Stimulated activated naive B cell treated with anti-CD40 and anti-IgM and Interleukin-4, amounts not matched to agents 10 μg/mL and 1 μg/mL and 100 μg/mL, for 72 hours (primary cell): Measurements from ENCODE around the gene HOXC11.
A peak's percentile ranks its signal among the peaks of the same experiment; 100 is the strongest.

ENCODE experiments used
- ATAC-seq, 2 donors: fragments of 150-1000 bp; cut with Tn5 transposase; replicated peaks; 2 replicates each; pipeline ENCODE4 v1.10.0; 2021; ENCODE audit warnings: moderate library complexity in 1 of 2
- DNase-seq: peaks from one replicate; pipeline ENCODE4 v3.0.0; 2021
- H3K27ac Mint-ChIP-seq: one replicate; pipeline ENCODE4 v1.8.0; 2022; ENCODE audit warnings: mild to moderate bottlenecking, mixed read lengths
- H3K27me3 Mint-ChIP-seq, 2 donors: one replicate each; pipeline ENCODE4 v1.8.0; 2022; ENCODE audit warnings: mixed read lengths in 2 of 2
- H3K36me3 Mint-ChIP-seq, 2 donors: one replicate each; pipeline ENCODE4 v1.8.0; 2022; ENCODE audit warnings: mixed read lengths in 2 of 2, mild to moderate bottlenecking in 1 of 2
- H3K4me1 Mint-ChIP-seq, 2 donors: one replicate each; pipeline ENCODE4 v1.8.0; 2022; ENCODE audit warnings: mixed read lengths in 2 of 2, mild to moderate bottlenecking in 1 of 2
- H3K4me3 Mint-ChIP-seq, 2 donors: one replicate each; pipeline ENCODE4 v1.8.0; 2022; ENCODE audit warnings: mild to moderate bottlenecking in 2 of 2, mixed read lengths in 2 of 2, moderate library complexity in 1 of 2
- H3K9me3 Mint-ChIP-seq, 2 donors: one replicate each; pipeline ENCODE4 v1.8.0; 2022; ENCODE audit warnings: mixed read lengths in 2 of 2, mild to moderate bottlenecking in 1 of 2

Gene HOXC11

DNA sequence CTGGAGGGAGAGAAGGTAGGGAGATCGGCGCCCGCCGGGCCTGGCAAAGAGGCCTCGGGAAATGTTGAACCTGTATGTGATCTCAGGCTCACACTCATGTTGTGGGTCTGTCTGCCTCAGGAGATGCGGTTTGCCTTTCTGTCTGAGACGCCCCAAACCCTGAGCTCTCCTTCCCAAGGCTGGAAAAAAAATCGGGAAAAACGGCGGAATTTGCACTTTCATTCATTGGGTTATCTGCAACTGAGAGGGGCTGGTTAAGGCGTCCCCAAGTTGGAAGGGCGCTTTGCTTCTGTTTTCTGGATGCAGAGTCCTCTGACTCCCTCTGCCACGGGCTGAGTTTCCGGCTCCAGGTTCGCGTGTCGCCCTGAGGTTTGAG, 22.1 kb downstream of the HOXC11 start:
- ATAC-seq (no peak), DNase-seq (no peak)
- H3K27ac Mint-ChIP-seq, result peak overlapping the region; percentile 51
- H3K36me3 Mint-ChIP-seq, result peaks cover 4 to 5% of the 10 kb centered on the region in 2 donors
- peaks cover 81 to 95% of the 10 kb centered on the region in 2 donors for H3K27me3 Mint-ChIP-seq
- peaks cover 1 to 3% of the 10 kb centered on the region in 2 donors for H3K9me3 Mint-ChIP-seq
- peak overlapping the region; percentile 85 to 94 for H3K4me3 Mint-ChIP-seq
- peaks cover 37 to 62% of the 10 kb centered on the region in 2 donors for H3K4me1 Mint-ChIP-seq

- no peak for DNase-seq
- Mint-ChIP-seq H3K27ac (peak overlapping the region; percentile 33), H3K9me3 (peaks cover 1 to 3% of the 10 kb centered on the region in 2 donors), H3K27me3 (peaks cover 75 to 95% of the 10 kb centered on the region in 2 donors), H3K4me1 (peaks cover 32 to 62% of the 10 kb centered on the region in 2 donors), H3K4me3 (peak overlapping the region; percentile 85 to 94), H3K36me3 (peaks cover 4 to 5% of the 10 kb centered on the region in 2 donors)
- no peak for ATAC-seq
These were observed 22.7 kb downstream of the HOXC11 start for GRCh38 chr12:53995378-53996239.

GRCh38 chr12:53996240-53997203, 23.6 kb downstream of the HOXC11 start:
- peak overlapping the region; percentile 85 to 94 for H3K4me3 Mint-ChIP-seq
- peaks cover 4 to 5% of the 10 kb centered on the region in 2 donors for H3K36me3 Mint-ChIP-seq
- peaks cover 78 to 95% of the 10 kb centered on the region in 2 donors for H3K27me3 Mint-ChIP-seq
- peaks cover 32 to 65% of the 10 kb centered on the region in 2 donors for H3K4me1 Mint-ChIP-seq
- no peak for DNase-seq
- no peak for ATAC-seq
- peaks cover 1 to 3% of the 10 kb centered on the region in 2 donors for H3K9me3 Mint-ChIP-seq
- peak overlapping the region; percentile 51 for H3K27ac Mint-ChIP-seq

- H3K27ac Mint-ChIP-seq, result peak overlapping the region; percentile 2
- H3K4me1 Mint-ChIP-seq, result peaks cover 33 to 65% of the 10 kb centered on the region in 2 donors
- peaks cover 78 to 95% of the 10 kb centered on the region in 2 donors for H3K27me3 Mint-ChIP-seq
- ATAC-seq, result peak in 1 of 2 donors; percentile 18
- peaks cover 1 to 3% of the 10 kb centered on the region in 2 donors for H3K9me3 Mint-ChIP-seq
- no peak overlapping the region for H3K4me3 Mint-ChIP-seq
- DNase-seq, result no peak
- H3K36me3 Mint-ChIP-seq, result peaks cover 4 to 5% of the 10 kb centered on the region in 2 donors
These were observed 24.5 kb downstream of the HOXC11 start for GRCh38 chr12:53997204-53998109.

- ATAC-seq (no peak), DNase-seq (no peak)
- Mint-ChIP-seq H3K4me1 (peaks cover 34 to 64% of the 10 kb centered on the region in 2 donors), H3K27me3 (peaks cover 83 to 97% of the 10 kb centered on the region in 2 donors), H3K9me3 (peaks cover 1 to 3% of the 10 kb centered on the region in 2 donors), H3K4me3 (peak overlapping the region in 1 of 2 donors; percentile 11), H3K27ac (peak overlapping the region; percentile 33), H3K36me3 (peaks cover 4 to 5% of the 10 kb centered on the region in 2 donors)
These were observed 25.4 kb downstream of the HOXC11 start for GRCh38 chr12:53998110-53998899.

- peaks cover 1 to 2% of the 10 kb centered on the region in 2 donors for H3K9me3 Mint-ChIP-seq
- H3K27me3 Mint-ChIP-seq, result peaks cover 83 to 97% of the 10 kb centered on the region in 2 donors
- H3K36me3 Mint-ChIP-seq, result peaks cover 3 to 4% of the 10 kb centered on the region in 2 donors
- DNase-seq (no peak), ATAC-seq (no peak)
- H3K27ac Mint-ChIP-seq, result no peak overlapping the region
- no peak overlapping the region for H3K4me3 Mint-ChIP-seq
- H3K4me1 Mint-ChIP-seq, result peaks cover 37 to 58% of the 10 kb centered on the region in 2 donors
These were observed 25.9 kb downstream of the HOXC11 start for GRCh38 chr12:53998900-53999236.

GRCh38 chr12:53999559-54000115, 26.7 kb downstream of the HOXC11 start:
- Mint-ChIP-seq H3K27me3 (peaks cover 86 to 97% of the 10 kb centered on the region in 2 donors), H3K36me3 (peaks cover 0 to 2% of the 10 kb centered on the region in 2 donors), H3K9me3 (no peaks in the 10 kb centered on the region), H3K27ac (peak overlapping the region; percentile 69), H3K4me3 (peak overlapping the region; percentile 21 to 44), H3K4me1 (peaks cover 32 to 50% of the 10 kb centered on the region in 2 donors)
- DNase-seq, result no peak
- ATAC-seq, result no peak

DNA sequence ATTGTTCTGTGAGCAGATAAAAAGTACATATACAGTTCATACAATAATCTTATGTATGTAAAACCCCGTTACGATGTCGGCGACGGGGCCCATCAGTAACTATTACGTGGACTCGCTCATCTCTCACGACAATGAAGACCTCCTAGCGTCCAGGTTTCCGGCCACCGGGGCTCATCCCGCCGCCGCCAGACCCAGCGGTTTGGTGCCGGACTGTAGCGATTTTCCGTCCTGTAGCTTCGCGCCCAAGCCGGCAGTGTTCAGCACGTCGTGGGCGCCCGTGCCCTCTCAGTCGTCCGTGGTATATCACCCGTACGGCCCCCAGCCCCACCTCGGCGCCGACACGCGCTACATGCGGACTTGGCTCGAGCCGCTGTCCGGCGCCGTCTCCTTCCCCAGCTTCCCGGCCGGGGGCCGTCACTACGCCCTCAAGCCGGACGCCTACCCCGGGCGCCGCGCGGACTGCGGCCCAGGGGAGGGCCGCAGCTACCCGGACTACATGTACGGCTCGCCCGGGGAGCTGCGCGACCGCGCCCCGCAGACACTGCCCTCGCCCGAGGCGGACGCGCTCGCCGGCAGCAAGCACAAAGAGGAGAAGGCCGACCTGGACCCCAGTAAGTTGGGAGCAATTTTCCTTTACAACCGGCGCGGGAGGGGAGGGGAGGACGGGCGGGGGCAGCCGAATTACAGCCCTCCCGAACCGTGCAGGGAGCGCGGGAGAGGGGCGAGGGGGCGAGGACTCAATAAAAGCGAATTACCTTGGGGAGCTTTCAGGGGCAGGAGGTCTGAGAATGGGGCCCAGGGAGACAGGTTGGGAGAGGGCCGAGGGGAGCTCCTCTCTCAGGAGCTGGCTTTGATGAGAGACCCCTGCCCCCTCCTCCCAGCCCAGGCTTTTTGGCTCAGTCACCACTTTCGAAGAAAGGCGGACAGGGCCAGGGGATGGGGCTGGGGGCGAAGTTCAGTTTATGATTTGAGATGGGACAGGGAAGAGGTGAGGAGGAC, 27.5 kb downstream of the HOXC11 start, which contains the start of gene HOXC9:
Gene HOXC9, plus strand, starts transcription at position 46 of the 999 bp plus-strand sequence. Its CDS starts 28 bp downstream, at position 74.
- peaks cover 86 to 97% of the 10 kb centered on the region in 2 donors for H3K27me3 Mint-ChIP-seq
- H3K36me3 Mint-ChIP-seq, result peaks cover 0 to 2% of the 10 kb centered on the region in 2 donors
- peaks cover 26 to 46% of the 10 kb centered on the region in 2 donors for H3K4me1 Mint-ChIP-seq
- H3K27ac Mint-ChIP-seq, result peak within 1 kb of the TSS; percentile 69
- ATAC-seq (no peak), DNase-seq (no peak)
- peak within 1 kb of the TSS; percentile 44 to 51 for H3K4me3 Mint-ChIP-seq
- no peaks in the 10 kb centered on the region for H3K9me3 Mint-ChIP-seq

- H3K27me3 Mint-ChIP-seq, result peaks cover 86 to 97% of the 10 kb centered on the region in 2 donors
- H3K36me3 Mint-ChIP-seq, result no peaks in the 10 kb centered on the region
- no peak overlapping the region for H3K4me3 Mint-ChIP-seq
- DNase-seq (no peak), ATAC-seq (no peak)
- peak overlapping the region; percentile 43 for H3K27ac Mint-ChIP-seq
- peaks cover 22 to 46% of the 10 kb centered on the region in 2 donors for H3K4me1 Mint-ChIP-seq
- no peaks in the 10 kb centered on the region for H3K9me3 Mint-ChIP-seq
These were observed 28.6 kb downstream of the HOXC11 start for GRCh38 chr12:54001283-54002187.

GRCh38 chr12:54002278-54002914, 29.5 kb downstream of the HOXC11 start:
- peaks cover 88 to 97% of the 10 kb centered on the region in 2 donors for H3K27me3 Mint-ChIP-seq
- H3K4me1 Mint-ChIP-seq, result peaks cover 21 to 47% of the 10 kb centered on the region in 2 donors
- H3K9me3 Mint-ChIP-seq, result no peaks in the 10 kb centered on the region
- peak overlapping the region; percentile 60 for H3K27ac Mint-ChIP-seq
- peak overlapping the region in 1 of 2 donors; percentile 5 for H3K4me3 Mint-ChIP-seq
- no peaks in the 10 kb centered on the region for H3K36me3 Mint-ChIP-seq
- DNase-seq (no peak), ATAC-seq (no peak)
